ENCODE results near the gene NEUROD2. TPM values are rescaled to one million over a fixed set of nuclear protein-coding genes. Genes with fewer than 3 reads are reported as not detected.
A peak's percentile ranks its signal among the peaks of the same experiment; 100 is the strongest.

Gene NEUROD2
- total RNA-seq, 1 donor from 2014 or later: not detected

DNA sequence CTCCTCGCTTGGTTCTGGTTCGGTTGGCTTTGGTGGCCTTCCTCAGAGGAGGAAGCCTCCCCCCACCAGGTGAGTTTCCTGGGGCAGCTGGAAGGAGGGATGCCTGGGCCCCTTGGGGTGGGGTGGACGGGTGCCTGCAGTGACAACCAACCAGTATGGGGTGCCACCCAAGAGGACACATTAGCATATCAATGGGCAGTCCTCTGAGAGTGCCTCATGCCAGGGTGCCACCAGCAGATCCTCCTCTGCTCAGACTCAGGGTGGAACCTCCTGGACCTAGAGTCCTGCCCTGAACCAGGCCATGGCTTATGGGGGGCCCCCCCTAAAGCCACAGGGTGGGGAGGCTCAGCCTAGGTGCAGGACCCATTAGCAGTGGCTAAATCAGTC, 21.8 kb upstream of the NEUROD2 start:
- no peaks in the 10 kb centered on the region for H3K36me3 ChIP-seq
- no peak overlapping the region for H3K27ac ChIP-seq
- H3K4me1 ChIP-seq: peaks cover 7 to 11% of the 10 kb centered on the region in 2 donors
- no peak for DNase-seq (ENCODE audit: low spot score in 2 of 2)
- peaks cover 13% of the 10 kb centered on the region for H3K27me3 ChIP-seq
- no peak overlapping the region for H3K4me3 ChIP-seq
- no peaks in the 10 kb centered on the region for H3K9me3 ChIP-seq
- intact Hi-C loops (cut with DNase I): no loop called here
- TF ChIP-seq, protein P1, sequence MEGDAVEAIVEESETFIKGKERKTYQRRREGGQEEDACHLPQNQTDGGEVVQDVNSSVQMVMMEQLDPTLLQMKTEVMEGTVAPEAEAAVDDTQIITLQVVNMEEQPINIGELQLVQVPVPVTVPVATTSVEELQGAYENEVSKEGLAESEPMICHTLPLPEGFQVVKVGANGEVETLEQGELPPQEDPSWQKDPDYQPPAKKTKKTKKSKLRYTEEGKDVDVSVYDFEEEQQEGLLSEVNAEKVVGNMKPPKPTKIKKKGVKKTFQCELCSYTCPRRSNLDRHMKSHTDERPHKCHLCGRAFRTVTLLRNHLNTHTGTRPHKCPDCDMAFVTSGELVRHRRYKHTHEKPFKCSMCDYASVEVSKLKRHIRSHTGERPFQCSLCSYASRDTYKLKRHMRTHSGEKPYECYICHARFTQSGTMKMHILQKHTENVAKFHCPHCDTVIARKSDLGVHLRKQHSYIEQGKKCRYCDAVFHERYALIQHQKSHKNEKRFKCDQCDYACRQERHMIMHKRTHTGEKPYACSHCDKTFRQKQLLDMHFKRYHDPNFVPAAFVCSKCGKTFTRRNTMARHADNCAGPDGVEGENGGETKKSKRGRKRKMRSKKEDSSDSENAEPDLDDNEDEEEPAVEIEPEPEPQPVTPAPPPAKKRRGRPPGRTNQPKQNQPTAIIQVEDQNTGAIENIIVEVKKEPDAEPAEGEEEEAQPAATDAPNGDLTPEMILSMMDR (IDR thresholded peaks at IDR 0.05): no peak

DNA sequence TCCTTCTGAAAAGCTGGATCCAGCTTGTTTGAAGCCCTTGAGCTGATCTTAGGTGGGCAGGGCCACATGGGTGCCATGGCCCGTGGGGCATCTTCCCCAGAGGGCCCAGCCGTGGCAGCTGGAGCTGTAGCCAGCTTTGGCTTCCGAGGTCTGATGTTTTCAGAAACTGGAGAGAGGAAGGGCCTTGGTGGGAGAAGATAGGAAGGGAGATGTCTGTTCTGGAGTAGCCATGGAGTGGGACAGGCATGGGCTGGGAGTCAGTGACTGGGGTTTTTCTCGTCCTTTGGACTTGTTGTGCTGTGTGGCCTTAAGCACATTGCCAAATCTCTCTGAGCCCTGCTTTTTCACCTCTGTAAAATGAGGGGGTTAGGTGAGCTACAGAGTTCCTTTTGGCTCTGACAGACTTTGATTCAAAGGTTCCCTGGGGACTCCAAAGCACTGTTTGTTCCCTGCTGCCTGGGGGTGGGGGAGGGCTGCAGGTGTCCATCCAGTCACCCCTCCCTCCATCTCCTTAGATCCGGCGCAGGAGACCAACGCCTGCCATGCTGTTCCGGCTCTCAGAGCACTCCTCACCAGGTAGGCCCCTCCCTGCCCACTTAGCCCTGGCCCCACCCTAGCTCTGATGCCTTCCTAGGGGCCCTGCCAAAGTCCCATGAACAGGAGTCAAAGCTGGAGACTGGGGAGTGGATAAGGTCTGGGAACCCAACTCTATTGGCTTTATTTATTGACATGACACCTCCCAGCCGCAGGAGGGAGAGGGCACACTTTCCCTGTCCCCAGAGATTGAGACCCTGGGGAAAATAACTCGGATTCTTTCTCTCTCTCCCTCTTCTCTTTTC, 21.2 kb upstream of the NEUROD2 start:
- peaks cover 13% of the 10 kb centered on the region for H3K27me3 ChIP-seq
- intact Hi-C loops (cut with DNase I): no loop called here
- no peak overlapping the region for H3K27ac ChIP-seq
- no peaks in the 10 kb centered on the region for H3K9me3 ChIP-seq
- TF ChIP-seq, protein P1 (IDR thresholded peaks at IDR 0.05): no peak
- no peak for DNase-seq (ENCODE audit: low spot score in 2 of 2)
- H3K4me1 ChIP-seq: peaks cover 7 to 11% of the 10 kb centered on the region in 2 donors
- no peak overlapping the region for H3K4me3 ChIP-seq
- no peaks in the 10 kb centered on the region for H3K36me3 ChIP-seq

DNA sequence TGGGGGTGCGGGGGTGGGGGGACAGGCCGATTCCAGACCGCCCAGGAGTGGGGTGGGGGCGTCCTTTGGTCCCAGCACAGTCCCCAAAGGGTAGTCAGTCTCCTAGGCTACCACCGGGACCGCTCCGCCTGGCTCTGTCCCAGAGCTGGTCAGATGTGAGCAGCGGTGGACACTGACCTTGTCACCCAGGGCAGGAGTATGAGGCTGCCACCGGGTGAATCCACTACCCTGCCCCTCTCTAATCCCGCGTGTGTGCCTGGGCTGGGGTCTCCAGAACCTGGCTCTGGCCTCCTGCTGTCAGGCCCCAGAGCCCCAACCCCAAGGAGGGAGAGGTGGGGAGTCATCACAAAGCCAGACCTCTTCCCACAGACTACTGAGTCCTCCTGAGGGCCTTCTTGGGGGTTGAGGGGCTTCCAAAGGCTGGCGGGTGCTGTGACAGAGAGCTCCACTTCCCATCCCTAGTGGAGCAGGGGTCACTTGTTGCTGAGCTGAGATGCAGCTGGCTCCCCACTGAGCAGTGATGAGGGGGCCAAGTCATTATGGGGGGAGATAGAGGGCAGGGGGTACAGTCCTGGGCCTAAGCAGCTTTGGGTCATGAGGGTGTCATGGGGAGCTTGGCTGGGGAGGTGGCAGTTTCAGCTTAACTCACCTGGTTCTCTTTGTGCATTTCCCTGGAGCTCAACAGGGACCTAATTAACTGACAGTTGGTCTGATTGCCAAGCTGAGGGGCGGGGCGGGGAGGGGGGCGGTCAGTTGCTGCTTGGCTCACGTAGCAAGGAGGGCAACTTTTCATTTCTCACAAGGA, 20.2 kb upstream of the NEUROD2 start:
- TF ChIP-seq, protein P1 (IDR thresholded peaks at IDR 0.05): no peak
- Histone ChIP-seq H3K27ac (no peak overlapping the region), H3K4me3 (no peak overlapping the region)

DNA sequence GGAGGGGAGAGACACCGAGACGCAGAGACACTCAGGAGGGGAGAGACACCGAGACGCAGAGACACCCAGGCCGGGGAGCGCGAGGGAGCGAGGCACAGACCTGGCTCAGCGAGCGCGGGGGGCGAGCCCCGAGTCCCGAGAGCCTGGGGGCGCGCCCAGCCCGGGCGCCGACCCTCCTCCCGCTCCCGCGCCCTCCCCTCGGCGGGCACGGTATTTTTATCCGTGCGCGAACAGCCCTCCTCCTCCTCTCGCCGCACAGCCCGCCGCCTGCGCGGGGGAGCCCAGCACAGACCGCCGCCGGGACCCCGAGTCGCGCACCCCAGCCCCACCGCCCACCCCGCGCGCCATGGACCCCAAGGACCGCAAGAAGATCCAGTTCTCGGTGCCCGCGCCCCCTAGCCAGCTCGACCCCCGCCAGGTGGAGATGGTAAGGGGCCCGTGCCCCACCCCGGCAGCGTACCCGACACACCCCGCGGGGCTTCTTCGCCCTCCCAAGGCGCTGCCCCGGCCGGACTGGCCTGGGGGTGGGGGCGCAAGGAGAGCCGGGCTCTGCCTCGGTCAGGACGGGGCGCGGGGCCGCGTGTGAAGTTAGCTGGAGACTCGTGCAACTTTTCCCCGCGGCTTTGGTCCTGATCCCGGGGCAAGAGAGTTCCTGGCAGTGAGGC, 19.5 kb upstream of the NEUROD2 start:
- TF ChIP-seq, protein P1 (IDR thresholded peaks at IDR 0.05): no peak
- Histone ChIP-seq H3K9me3 (no peaks in the 10 kb centered on the region), H3K4me3 (peak overlapping the region; percentile 22 to 38), H3K36me3 (no peaks in the 10 kb centered on the region), H3K4me1 (peaks cover 7 to 13% of the 10 kb centered on the region in 2 donors), H3K27ac (no peak overlapping the region), H3K27me3 (peaks cover 13% of the 10 kb centered on the region)
- intact Hi-C loops (cut with DNase I): no loop called here
- no peak for DNase-seq (ENCODE audit: low spot score in 2 of 2)

More for the DNA sequence above, 20.2 kb upstream of the NEUROD2 start:
- Histone ChIP-seq H3K27me3 (peaks cover 13% of the 10 kb centered on the region), H3K4me1 (peaks cover 7 to 13% of the 10 kb centered on the region in 2 donors), H3K9me3 (no peaks in the 10 kb centered on the region), H3K36me3 (no peaks in the 10 kb centered on the region)
- intact Hi-C loops (cut with DNase I): no loop called here
- DNase-seq (ENCODE audit: low spot score in 2 of 2): no peak

DNA sequence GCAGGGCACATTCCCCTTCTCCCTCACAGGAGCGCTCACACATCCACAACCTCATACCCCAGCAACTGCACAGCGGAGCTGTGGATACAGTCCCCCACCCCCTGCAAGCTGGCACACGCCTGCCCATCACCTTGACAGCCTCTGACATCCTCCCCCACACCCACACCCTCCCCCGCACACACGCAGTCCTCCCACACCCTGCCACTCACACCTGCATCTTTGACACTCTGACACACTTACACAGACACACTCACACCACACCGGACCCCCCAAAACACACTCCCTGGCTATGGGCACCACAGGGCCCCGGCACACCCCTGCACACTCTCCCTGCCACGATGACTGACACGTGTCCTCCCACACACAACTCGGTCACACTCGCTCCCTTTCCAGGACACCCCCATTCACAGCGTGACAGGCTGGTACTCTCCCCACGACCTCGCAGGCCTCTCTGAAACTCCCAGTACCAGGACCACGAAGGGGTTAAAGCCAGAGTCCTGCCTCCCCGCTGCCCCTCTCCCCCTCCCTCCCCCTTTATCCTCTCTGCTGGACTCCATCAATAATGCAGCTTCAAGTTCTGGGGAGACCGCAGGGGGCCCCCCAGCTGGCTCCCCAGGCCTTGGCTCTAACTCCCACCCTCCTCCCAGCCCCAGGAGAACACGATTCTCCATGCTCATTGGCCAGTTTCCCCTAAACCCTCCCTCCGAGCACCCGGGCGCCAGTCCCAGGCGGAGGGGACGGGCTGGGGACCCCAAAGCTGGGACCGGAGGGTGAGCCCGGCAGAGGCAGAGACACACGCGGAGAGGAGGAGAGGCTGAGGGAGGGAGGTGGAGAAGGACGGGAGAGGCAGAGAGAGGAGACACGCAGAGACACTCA, 18.7 kb upstream of the NEUROD2 start, which contains the start of gene PPP1R1B:
Gene PPP1R1B (plus strand): TSS at position 782 of the 876 bp plus-strand sequence. CDS start 441 bp downstream, outside the sequence.
- Histone ChIP-seq H3K4me3 (peak within 1 kb of the TSS; percentile 22 to 38), H3K36me3 (no peaks in the 10 kb centered on the region), H3K4me1 (peaks cover 7 to 13% of the 10 kb centered on the region in 2 donors), H3K27ac (no peak within 1 kb of the TSS), H3K27me3 (peaks cover 13% of the 10 kb centered on the region), H3K9me3 (no peaks in the 10 kb centered on the region)
- DNase-seq (ENCODE audit: low spot score in 2 of 2): peak in 1 of 2 donors; percentile 59
- intact Hi-C loops (cut with DNase I): no loop called here
- TF ChIP-seq, protein P1 (IDR thresholded peaks at IDR 0.05): no peak
